ENCODE data around the gene ERCC1. TPM values are rescaled to one million over a fixed set of nuclear protein-coding genes. Genes with fewer than 3 reads are reported as not detected.

The ERCC1 gene
- total RNA-seq, 1 donor from 2014 or later: 77.9 TPM

GRCh38 chr19:45463241-45463640 lies 39.5 kb upstream of the ERCC1 start:
- no peak for TF ChIP-seq CTCF (IDR thresholded peaks at IDR 0.05)
- no peaks in the 10 kb centered on the region for H3K9me3 Mint-ChIP-seq (ENCODE audit: low read depth)
- no peaks in the 10 kb centered on the region for H3K36me3 Mint-ChIP-seq (ENCODE audit: low read depth)
- H3K4me3 Mint-ChIP-seq (ENCODE audit: unreplicated experiment): no peak overlapping the region
- H3K27me3 Mint-ChIP-seq (ENCODE audit: low read depth): no peaks in the 10 kb centered on the region
- H3K27ac Mint-ChIP-seq (ENCODE audit: unreplicated experiment): no peak overlapping the region
- DNase-seq (ENCODE audit: low spot score): no peak
- peaks cover 9% of the 10 kb centered on the region for H3K4me1 Mint-ChIP-seq (ENCODE audit: low read depth)

- no peaks in the 10 kb centered on the region for H3K36me3 Mint-ChIP-seq (ENCODE audit: low read depth)
- no peaks in the 10 kb centered on the region for H3K9me3 Mint-ChIP-seq (ENCODE audit: low read depth)
- TF ChIP-seq CTCF (IDR thresholded peaks at IDR 0.05): no peak
- no peaks in the 10 kb centered on the region for H3K27me3 Mint-ChIP-seq (ENCODE audit: low read depth)
- peaks cover 3% of the 10 kb centered on the region for H3K4me1 Mint-ChIP-seq (ENCODE audit: low read depth)
- H3K27ac Mint-ChIP-seq (ENCODE audit: unreplicated experiment): no peak overlapping the region
- no peak overlapping the region for H3K4me3 Mint-ChIP-seq (ENCODE audit: unreplicated experiment)
- no peak for DNase-seq (ENCODE audit: low spot score)
Observed at GRCh38 chr19:45462174-45462573, 38.5 kb upstream of the ERCC1 start.

- Mint-ChIP-seq H3K36me3 (ENCODE audit: low read depth) (no peaks in the 10 kb centered on the region), H3K27ac (ENCODE audit: unreplicated experiment) (no peak overlapping the region), H3K9me3 (ENCODE audit: low read depth) (no peaks in the 10 kb centered on the region), H3K27me3 (ENCODE audit: low read depth) (no peaks in the 10 kb centered on the region), H3K4me1 (ENCODE audit: low read depth) (peaks cover 8% of the 10 kb centered on the region), H3K4me3 (ENCODE audit: unreplicated experiment) (no peak overlapping the region)
- DNase-seq (ENCODE audit: low spot score): no peak
- no peak for TF ChIP-seq CTCF (IDR thresholded peaks at IDR 0.05)
Observed at GRCh38 chr19:45460807-45461347, 37.2 kb upstream of the ERCC1 start.

GRCh38 chr19:45457776-45458175 lies 34.1 kb upstream of the ERCC1 start:
- no peak overlapping the region for H3K27ac Mint-ChIP-seq (ENCODE audit: unreplicated experiment)
- peaks cover 32% of the 10 kb centered on the region for H3K4me1 Mint-ChIP-seq (ENCODE audit: low read depth)
- no peaks in the 10 kb centered on the region for H3K9me3 Mint-ChIP-seq (ENCODE audit: low read depth)
- no peak for TF ChIP-seq CTCF (IDR thresholded peaks at IDR 0.05)
- no peak for DNase-seq (ENCODE audit: low spot score)
- H3K27me3 Mint-ChIP-seq (ENCODE audit: low read depth): no peaks in the 10 kb centered on the region
- H3K4me3 Mint-ChIP-seq (ENCODE audit: unreplicated experiment): no peak overlapping the region
- no peaks in the 10 kb centered on the region for H3K36me3 Mint-ChIP-seq (ENCODE audit: low read depth)

GRCh38 chr19:45456500-45456815 lies 32.7 kb upstream of the ERCC1 start:
- no peaks in the 10 kb centered on the region for H3K27me3 Mint-ChIP-seq (ENCODE audit: low read depth)
- peak overlapping the region; percentile 99 for H3K27ac Mint-ChIP-seq (ENCODE audit: unreplicated experiment)
- peaks cover 41% of the 10 kb centered on the region for H3K4me1 Mint-ChIP-seq (ENCODE audit: low read depth)
- no peaks in the 10 kb centered on the region for H3K36me3 Mint-ChIP-seq (ENCODE audit: low read depth)
- no peak for DNase-seq (ENCODE audit: low spot score)
- H3K4me3 Mint-ChIP-seq (ENCODE audit: unreplicated experiment): no peak overlapping the region
- H3K9me3 Mint-ChIP-seq (ENCODE audit: low read depth): no peaks in the 10 kb centered on the region
- no peak for TF ChIP-seq CTCF (IDR thresholded peaks at IDR 0.05)

Data from chondrocyte (in vitro differentiated cells).